RWPE1 (cell line): ENCODE results near the gene TXLNG.

Experiments used
- CTCF ChIA-PET: fragments of 350-600 bp; sonication (Branson Sonifier 250); formaldehyde crosslinking; extraction: SDS; loops from one replicate; lab custom pipeline; 2021; lab: Yijun Ruan, JAX
- POLR2A ChIA-PET: fragments of 400-600 bp; formaldehyde crosslinking; extraction: SDS; loops from one replicate; lab custom pipeline; 2020; ENCODE audit warnings: antibody characterized with exemption; ENCODE audit not compliant: low non-redundant PET; lab: Yijun Ruan, JAX
- DNase-seq: peaks from one replicate; pipeline ENCODE4 v3.0.0; 2012; ENCODE audit warnings: low spot score
- H3K27ac ChIP-seq: fragments of 450-650 bp; 2 replicates; pipeline ENCODE4 v1.5.1; 2017
- TF ChIP-seq, protein P1 (sequence below): fragments of 450-650 bp; conservative IDR thresholded peaks from 2 replicates; pipeline ENCODE4 v1.5.1; 2017; ENCODE audit warnings: low read depth, mild to moderate bottlenecking

Gene TXLNG

DNA sequence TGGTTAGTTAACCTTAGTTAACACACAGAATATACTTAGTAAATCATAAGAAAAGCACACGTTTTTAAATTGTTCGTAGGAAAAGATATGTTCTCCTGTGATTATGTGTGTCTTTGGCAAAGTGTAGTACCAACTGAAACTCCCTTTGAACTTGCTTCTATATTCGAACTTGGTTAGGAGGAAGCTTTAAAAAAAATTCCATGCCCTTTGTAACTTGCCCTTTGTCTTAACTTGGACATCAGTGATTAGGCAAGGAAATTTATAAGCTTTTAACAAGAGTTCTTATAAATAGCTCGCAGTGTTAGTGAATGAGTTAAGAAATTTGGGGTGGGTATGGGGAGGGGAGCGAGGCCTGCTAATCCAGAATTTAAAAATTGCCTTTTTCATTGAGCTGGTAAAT is 33.4 kb downstream of the TXLNG start:
- CTCF ChIA-PET = no interaction called here
- TF ChIP-seq, protein P1, sequence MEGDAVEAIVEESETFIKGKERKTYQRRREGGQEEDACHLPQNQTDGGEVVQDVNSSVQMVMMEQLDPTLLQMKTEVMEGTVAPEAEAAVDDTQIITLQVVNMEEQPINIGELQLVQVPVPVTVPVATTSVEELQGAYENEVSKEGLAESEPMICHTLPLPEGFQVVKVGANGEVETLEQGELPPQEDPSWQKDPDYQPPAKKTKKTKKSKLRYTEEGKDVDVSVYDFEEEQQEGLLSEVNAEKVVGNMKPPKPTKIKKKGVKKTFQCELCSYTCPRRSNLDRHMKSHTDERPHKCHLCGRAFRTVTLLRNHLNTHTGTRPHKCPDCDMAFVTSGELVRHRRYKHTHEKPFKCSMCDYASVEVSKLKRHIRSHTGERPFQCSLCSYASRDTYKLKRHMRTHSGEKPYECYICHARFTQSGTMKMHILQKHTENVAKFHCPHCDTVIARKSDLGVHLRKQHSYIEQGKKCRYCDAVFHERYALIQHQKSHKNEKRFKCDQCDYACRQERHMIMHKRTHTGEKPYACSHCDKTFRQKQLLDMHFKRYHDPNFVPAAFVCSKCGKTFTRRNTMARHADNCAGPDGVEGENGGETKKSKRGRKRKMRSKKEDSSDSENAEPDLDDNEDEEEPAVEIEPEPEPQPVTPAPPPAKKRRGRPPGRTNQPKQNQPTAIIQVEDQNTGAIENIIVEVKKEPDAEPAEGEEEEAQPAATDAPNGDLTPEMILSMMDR = no peak
- POLR2A ChIA-PET = no interaction called here
- H3K27ac ChIP-seq = no peak overlapping the region
- no peak for DNase-seq

GRCh38 chrX:16822723-16823122 is 36.5 kb downstream of the TXLNG start:
- peak overlapping the region; percentile 70 for H3K27ac ChIP-seq
- DNase-seq = peak; percentile 20
- CTCF ChIA-PET = interaction anchor here (1.1 kb wide), 1 partner anchor 224 kb away, joined by 3 read pairs; no protein-coding TSS in a partner anchor

DNA sequence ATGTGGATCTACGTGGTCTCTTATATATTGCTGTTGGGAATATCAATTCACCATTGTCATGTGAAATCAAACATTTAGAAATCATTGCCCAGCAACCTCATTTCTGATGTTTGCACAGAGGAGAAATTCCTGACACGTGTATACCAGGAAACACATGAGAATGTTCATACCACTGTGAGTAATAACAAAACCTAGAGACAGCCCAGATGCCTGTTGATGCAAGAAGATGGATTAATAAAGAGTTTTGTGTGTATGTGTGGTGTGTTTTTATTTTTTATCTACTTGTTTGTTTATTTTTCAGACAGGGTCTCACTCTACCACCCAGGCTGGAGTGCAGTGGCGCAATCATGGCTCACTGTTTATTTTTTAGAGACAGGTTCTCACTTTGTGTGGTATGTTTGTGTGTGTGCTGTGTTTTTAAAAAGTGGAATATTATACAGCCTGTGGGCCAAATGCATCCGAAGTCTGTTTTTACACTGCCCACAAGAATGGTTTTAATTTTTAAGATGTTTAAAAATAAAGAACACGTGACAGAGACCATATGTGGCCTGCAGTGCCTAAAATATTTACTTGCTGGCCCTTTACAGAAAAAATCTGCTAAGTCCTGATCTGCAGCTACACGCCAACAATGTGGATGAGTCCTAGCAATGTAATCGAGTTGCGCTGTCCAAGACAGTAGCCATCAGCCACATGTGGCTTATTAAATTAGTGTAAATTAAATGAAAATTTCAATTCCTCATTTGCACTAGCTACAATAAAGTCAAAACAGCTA is 39.2 kb downstream of the TXLNG start:
- POLR2A ChIA-PET = no interaction called here
- no peak for DNase-seq
- CTCF ChIA-PET = interaction anchor here (0.6 to 1.9 kb wide), 6 partner anchors 24 to 257 kb away, joined by 3 to 10 read pairs (median 4); no protein-coding TSS in a partner anchor
- TF ChIP-seq, protein P1 = no peak
- H3K27ac ChIP-seq = peak overlapping the region; percentile 90; the same call in 1 of the 2 replicates

More at GRCh38 chrX:16822723-16823122, 36.5 kb downstream of the TXLNG start:
- POLR2A ChIA-PET = no interaction called here
- TF ChIP-seq, protein P1 = no peak

GRCh38 chrX:16826207-16826606 is 39.9 kb downstream of the TXLNG start:
- DNase-seq = no peak
- CTCF ChIA-PET = interaction anchor here (0.7 to 1.9 kb wide), 3 partner anchors 48 to 256 kb away, joined by 3 to 10 read pairs (median 3); no protein-coding TSS in a partner anchor
- TF ChIP-seq, protein P1 = peak; percentile 31
- peak overlapping the region; percentile 90 for H3K27ac ChIP-seq
- POLR2A ChIA-PET = no interaction called here

DNA sequence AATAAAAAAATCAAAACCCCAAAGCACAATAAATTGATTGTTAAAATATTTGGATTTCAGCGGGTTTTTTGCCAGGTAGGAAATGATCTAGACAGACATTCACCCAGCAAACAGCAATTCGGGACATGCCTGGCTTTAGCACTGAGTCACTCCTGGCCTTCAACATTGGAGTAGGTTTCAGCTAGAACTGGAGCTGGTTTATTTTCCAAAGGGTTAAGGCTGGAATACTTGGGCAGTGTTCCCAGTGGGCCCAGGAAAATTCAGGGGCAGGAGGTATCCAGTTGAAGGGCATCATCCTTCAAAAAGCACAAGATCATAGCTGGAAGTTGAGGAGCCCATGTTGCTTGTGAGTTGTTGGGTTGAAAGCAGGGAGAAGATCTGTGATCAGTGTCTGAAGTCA is 41.0 kb downstream of the TXLNG start:
- peak; percentile 22 for DNase-seq
- TF ChIP-seq, protein P1 = no peak
- POLR2A ChIA-PET = no interaction called here
- peak overlapping the region; percentile 90 for H3K27ac ChIP-seq
- CTCF ChIA-PET = interaction anchor here (1.9 kb wide), 1 partner anchor 219 kb away, joined by 10 read pairs; no protein-coding TSS in a partner anchor

DNA sequence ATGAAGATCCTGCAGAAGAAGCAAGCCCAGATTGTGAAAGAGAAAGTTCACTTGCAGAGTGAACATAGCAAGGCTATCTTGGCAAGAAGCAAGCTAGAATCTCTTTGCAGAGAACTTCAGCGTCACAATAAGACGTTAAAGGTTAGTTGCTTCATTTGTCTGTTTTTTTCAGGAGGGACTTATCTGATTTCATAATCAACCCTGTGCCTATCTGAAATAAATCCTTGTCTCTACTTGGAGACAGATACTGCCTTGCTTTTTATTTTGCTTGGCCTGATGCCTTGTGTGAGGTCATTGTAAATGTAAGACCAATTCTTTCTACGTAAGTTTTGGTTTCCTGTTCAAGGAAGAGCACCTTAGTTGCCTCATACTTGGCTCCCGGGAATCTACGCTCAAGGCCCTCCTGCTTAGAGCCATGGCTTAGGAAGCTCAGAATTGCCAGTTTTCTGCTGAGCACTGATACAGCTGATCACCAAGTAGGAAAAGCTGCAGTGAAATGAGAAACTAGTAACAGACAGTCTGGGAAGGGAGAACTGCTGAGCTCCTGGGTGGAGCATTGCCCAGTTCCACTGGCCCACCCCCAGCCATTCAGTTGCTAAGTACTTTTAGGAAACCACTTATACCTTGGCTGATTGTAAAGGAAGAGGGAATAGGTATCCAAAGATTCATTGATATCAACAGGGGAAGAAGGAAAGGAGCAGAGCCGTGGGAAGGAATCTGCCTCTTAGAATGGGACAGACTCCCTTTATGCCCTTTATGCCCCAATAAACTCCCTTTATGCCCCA is 42.0 kb downstream of the TXLNG start:
- CTCF ChIA-PET = no interaction called here
- TF ChIP-seq, protein P1 = no peak

More for the DNA sequence above, 42.0 kb downstream of the TXLNG start:
- POLR2A ChIA-PET = no interaction called here
- no peak for DNase-seq
- peak overlapping the region; percentile 77 for H3K27ac ChIP-seq
